GM19193 (cell line): ENCODE measurements around the gene FOXL2.

Experiments
- POLR2A ChIP-seq: IDR thresholded peaks from 4 replicates; pipeline ENCODE4 v1.6.1; 2011; ENCODE audit not compliant: insufficient read depth, insufficient read length; ENCODE audit errors: extremely low read depth

Gene FOXL2

DNA sequence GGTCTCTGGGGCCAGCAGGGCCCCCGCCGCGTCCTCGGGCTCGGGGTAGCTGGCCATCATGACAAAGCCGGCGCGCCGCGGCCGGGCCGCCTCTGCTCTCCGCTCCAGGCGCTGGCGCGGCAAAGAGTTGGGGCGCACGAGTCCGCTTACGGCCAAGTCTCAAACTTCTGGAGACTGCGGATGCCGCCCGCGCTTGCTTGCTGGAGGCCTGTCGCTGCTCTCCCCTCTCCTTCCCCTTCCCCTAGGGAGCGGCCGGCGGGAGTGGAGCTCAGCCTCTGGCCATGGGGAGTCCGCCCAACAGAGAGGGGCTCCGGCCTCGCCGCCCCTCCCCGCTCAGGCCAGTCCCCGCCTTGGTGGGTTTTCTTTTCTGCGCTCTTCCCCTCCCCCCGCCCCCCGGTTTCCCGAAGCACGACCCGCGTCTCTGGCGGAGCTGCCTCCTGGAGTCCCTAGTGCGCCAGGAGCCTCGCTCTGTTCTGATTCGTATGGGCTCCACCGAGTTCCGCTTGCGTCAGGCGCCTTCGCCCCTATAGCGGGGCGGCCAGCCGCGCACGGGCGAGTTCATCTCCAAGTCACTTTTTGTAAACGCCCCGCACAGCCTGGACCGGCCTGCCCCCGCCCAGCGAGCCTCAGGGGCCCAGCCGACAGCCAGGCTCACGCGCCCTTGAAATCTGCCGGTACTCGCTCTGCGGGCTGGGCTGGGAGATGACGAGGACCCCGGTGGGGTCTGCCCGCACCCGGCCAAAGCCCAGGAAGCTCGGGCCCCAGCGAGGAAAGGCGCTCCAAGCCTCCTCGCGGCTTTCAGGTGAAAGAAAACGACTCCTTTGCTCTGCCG is at the start of gene FOXL2, which contains the start of gene FOXL2NB:
Gene FOXL2, minus strand, starts transcription at position 475 of the 832 bp plus-strand sequence. Its CDS starts 415 bp downstream, at position 60.
Gene FOXL2NB, plus strand, starts transcription at position 555 of the 832 bp plus-strand sequence. Its CDS starts 148 bp downstream, at position 703.
- TF ChIP-seq POLR2A = no peak

DNA sequence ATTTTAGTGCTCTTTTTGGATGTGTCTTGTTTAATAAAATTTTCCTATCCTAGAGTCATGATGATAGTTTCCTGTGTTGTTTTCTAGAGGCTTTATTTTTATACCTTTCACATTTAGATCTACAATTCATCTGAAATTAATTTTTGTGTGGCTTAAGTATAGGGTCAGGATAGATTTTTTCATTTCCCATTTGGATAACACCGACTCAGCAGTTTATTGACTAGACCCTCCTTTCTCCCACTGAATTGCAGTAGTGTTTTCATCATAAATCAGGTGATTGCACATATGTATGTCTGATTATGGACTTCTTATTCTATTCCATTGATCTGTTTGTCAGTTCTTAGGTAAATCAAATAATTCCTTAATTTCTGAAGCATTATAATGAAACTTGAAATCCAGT is 48.8 kb upstream of the FOXL2 start:
- TF ChIP-seq POLR2A = no peak

DNA sequence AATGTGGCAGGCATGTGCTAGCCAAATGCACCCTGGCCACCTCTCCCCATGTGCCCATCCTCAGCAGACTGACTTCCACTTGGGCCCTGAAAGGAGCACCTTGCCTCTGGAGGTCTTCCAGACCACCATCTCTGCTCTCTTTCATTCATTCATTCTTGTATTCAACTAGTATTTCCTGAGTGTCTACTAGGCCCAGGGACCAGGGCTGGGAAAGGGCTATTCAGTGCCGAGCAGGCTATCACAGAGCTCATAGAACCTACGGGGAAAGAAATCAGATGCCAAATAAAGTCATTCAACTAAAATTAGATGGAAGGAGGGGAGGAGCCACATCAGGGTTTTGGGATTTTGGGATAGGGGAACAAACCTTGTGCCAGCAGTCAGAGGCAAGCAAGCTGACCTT is 40.2 kb upstream of the FOXL2 start:
- TF ChIP-seq POLR2A = no peak

DNA sequence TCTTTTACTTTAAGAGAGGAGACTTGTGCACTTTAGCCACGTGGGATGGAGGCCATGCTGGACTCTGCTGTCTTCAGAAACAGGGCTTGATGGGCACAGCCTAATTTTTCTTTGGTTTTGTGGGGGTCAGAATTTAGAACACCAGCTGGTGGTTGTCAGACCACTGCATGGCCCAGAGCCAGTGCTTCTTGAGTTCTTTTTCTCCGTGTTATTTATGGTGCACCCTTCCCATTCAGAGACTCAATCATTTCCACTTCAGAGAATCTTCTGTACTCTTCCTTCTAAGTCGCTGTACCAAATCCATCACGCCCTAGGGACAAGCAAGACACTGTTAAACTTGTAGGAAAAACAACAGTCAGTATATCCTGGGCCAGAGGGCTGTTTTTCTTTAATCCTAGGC is 39.0 kb upstream of the FOXL2 start:
- no peak for TF ChIP-seq POLR2A

DNA sequence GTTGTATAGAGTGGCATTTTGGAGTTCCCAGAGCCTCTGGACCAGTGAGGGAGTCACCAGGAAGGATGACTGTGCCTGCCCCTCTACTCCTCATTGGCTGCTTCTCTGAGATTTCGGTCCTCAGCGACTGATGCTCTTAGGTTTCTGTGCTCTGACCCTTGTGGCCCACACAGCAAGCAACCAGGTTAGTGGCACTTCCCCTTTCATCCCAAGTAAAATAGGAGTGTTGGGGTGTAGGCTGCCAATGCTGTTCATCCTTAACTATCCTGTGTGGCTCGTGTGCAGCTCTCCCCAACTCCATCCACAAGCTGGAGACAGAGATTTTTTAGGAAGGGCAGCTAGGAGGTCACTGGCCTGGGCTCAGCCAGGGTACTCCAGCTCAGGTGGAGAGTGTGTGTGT is 37.9 kb upstream of the FOXL2 start:
- TF ChIP-seq POLR2A = no peak

DNA sequence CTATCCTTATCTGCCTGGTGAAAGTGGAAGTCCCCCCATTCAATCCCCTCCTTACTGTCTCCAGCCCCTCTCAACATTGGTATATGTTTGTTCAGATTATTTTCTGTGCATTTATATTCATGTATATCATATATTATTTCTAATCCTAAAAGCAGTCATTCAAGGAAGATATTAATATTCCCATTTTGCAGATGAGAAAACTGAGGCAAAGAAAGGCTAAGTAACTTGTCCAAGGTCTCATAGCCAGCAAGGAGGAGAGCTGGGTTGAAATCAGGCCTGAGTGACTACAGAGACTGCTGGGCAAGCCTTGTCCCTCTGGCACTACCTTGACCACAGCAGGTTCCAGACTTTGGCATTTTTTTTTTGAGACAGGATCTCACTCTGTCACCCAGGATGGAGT is 29.1 kb upstream of the FOXL2 start:
- TF ChIP-seq POLR2A = no peak

DNA sequence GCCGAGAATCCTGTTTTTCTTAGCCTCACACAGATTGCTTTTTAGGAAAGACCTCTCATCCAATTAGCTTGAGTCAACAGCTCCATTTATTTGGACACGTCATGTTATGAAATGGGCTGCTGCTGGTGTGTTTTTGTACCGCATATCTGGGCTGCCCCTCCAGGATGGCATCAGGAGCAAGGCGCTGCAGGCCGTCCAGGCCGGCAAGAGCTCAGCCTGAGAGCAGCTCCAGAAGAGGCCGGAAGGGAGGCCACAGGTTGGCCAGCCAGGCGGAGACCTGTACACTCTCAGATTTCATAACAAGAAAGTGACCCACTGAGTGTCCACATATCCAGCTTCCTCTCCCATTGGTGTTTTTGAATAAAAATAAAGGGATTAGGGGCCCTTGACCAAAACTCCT is 28.4 kb upstream of the FOXL2 start:
- no peak for TF ChIP-seq POLR2A

DNA sequence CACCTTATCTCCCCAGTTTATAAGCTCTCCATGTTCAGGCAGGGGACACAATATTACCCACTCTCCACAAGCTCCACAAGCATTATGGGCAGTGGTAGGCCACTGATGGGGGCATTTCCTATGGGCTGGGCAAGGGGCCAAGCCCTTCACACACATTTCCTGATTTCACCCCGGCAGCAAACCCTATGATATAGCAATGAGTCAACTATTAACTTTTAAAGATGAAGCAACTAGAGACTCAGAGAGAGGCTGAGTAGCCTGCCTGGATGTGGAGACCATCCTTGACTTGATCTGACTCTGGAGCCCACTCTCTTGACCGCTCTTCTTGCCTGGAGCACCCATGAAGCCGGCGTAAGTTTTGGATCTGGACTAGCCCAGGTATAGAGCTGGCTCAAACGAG is 27.5 kb upstream of the FOXL2 start:
- no peak for TF ChIP-seq POLR2A

DNA sequence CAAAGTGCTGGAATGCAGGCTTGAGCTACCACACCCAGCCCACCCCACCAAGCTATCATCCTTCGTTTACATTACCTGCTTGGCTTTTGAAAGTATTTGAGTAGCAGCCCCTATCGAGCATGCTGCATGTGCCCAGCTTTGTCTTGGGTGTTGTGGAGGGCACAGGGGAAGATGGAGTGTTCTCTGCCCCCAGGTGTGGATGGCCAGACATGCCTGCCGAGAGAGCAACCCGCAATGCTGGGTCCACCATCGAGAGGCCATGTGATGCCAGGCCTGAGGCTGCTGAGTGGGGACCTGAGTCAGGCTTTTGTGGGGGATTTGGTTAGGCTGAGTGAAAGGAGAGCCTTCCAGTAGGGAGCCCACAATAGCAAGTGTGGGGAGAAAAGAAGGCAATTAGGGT is 26.0 kb upstream of the FOXL2 start:
- TF ChIP-seq POLR2A = no peak

DNA sequence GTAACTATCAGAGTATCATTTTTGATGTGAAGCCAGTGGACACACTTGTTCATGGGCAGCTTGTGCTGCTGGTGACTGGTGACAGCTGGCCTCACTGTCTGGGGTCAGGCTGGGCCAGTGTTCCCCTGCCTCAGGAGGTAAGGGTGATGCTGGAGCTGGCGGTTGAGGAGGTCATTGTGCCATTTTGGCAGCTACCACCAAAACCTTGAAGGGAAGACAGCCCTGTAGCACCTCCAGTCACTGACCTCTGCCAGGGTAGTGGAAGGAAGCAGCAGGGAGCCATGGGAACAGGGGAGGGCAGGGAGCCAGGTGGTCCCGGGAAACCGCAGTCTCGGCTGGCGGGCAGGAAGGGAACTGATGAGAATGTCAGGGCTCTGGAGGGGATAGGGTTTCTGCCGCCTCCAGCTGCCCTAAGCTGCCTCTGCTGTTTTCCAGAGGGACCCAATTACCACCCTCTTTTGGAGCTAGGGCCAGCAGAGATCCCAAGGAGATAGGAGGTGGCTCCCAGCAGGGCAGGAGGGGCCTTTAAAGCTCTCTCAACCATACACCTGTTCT is 24.9 kb upstream of the FOXL2 start:
- no peak for TF ChIP-seq POLR2A

DNA sequence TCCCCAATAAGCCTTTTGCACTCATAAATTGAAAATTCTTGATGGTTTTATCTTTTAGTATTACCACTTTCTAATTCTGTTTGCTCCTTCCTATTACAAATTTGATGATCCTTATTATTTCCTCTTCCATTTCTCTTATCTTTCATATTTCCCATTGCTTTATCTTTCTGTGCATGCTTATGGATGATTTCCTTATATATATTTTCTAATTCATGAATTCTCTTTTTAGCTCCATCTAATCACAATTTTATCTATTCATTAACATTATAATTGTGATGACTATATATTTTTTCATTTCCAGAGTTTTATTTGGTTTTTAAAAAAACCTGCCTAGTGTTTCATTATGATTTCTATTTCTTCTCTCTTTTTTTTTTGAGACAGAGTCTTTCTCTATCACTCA is 18.0 kb upstream of the FOXL2 start:
- no peak for TF ChIP-seq POLR2A

DNA sequence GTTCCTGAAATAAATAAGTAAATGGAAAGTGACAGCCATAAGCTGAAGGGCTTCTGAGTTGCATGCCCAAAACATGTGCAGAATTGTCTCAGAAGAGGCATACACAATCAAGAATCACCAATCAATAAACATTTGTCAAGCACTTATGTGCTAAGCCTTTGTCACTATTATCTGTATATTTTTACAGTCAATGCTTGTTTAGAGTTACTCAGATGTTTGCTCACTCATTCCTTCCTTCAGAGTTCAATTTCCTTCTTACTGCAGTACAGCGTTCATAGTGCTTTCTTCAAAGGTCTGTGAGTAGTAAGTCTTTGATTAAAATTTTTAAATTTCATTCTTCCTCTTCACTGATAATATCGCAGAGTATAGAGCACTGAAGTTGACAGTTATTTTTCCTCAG is 17.3 kb upstream of the FOXL2 start:
- TF ChIP-seq POLR2A = no peak

DNA sequence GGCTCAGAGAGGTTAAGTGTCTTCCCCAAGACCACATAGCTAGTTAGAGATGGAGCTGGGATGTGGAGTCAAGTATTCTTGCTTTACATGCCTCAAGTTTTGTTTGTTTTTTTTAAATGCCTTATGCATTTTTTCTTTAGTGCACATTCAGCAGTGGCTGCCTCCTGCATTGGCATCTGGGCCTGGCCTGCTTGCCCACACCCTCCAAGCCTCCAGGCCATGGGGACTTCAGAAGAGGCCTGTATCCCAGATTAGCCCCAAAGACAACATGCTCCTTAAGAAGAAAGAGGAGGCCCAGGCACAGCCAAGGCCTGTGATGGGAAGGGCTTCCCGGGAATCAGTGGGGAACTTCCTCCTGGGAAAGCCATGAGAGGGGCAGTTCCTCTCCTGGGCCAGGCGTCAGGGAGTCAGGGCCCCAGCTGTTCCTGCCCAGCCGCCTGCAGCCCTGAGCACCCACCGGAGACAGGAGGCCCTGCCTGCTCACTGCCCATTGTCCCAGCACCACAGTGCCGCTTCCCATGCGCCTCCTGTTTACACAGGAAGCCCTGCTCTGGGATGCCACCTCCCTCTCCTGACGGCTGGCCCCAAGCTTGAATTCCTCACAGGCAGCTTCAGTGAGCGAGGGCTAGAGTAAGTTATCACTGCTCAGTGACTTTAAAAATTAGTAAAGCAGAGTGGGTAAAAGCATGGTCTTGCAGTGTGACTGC is 16.1 kb upstream of the FOXL2 start:
- TF ChIP-seq POLR2A = no peak

DNA sequence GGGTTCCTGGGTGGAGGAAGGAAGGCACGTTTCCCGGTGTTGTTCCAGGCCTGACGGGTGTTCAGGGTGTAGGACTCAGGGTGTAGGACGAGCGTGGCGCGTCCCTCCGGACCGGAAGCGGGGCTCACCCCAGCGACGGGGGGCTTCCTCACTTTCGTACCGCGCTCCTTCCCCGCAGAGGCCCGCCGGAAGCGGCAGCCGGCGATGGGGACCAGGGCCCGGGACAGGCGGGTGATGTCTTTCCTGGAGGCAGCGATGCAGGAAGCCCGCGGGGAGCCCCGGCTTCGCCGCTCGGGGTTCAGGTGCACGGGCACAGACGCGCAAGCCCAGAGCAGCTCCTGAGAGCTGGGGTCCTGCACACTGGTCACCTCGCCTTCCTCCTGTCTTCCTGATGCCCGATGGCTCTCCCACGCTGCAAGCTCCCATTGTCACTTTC is 13.5 kb upstream of the FOXL2 start:
- TF ChIP-seq POLR2A = no peak

DNA sequence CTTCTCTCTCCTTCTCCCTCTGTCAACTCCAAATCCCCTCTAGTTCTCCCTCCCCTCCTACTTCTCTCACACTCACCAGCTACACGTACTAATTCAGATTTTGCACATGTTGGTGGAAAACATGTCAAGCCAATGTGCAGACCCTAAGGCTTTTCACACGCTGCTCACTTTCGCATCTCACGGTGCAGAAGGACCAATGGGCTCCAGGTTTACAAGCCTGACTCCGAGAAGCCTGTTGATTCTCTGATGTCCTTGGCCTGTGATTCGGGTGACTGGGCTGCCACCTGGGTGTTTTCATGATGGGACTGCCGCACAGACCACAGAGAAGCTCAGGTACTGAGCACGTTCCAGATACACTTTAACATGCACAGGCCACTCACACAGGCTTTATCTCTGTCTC is 3.8 kb upstream of the FOXL2 start:
- TF ChIP-seq POLR2A = no peak
